Esophagus squamous epithelium (tissue), 4 donors: ENCODE results near the gene UBXN4.

Experiments used
- POLR2A ChIP-seq, 4 donors: fragments of 450-650 bp; IDR thresholded peaks; one replicate each; pipeline ENCODE4 v1.6.1; 2017; ENCODE audit warnings: antibody characterized with exemption in 4 of 4, mild to moderate bottlenecking in 4 of 4, moderate library complexity in 3 of 4
- TF ChIP-seq, protein P1 (sequence below), 6 experiments: fragments of 450-650 bp in 4 of 6; fragments of 200-600 bp in 2 of 6; sonication (generic) in 2 of 6; IDR thresholded peaks; one replicate each; pipeline ENCODE4 v1.5.1; 2016 to 2019; ENCODE audit warnings: antibody characterized with exemption in 6 of 6, mild to moderate bottlenecking in 4 of 6, moderate library complexity in 4 of 6

DNA sequence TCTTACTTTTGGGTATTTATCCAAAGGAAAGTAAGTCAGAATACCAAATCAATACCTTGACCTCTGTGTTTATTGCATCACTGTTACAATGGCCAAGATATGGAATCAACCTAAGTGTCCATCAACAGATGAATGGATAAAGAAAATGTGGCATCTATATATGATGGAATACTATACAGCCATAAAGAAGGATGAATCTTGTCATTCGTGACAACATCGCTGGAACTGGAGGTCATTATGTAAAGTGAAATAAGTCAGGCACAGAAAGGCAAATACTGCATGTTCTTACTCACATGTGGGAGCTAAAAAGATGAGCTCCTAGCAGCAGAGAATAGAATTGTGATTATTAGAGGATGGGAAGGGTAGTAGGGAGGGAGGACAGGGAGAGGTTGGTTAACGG, 60.7 kb downstream of the UBXN4 start:
- TF ChIP-seq, protein P1, sequence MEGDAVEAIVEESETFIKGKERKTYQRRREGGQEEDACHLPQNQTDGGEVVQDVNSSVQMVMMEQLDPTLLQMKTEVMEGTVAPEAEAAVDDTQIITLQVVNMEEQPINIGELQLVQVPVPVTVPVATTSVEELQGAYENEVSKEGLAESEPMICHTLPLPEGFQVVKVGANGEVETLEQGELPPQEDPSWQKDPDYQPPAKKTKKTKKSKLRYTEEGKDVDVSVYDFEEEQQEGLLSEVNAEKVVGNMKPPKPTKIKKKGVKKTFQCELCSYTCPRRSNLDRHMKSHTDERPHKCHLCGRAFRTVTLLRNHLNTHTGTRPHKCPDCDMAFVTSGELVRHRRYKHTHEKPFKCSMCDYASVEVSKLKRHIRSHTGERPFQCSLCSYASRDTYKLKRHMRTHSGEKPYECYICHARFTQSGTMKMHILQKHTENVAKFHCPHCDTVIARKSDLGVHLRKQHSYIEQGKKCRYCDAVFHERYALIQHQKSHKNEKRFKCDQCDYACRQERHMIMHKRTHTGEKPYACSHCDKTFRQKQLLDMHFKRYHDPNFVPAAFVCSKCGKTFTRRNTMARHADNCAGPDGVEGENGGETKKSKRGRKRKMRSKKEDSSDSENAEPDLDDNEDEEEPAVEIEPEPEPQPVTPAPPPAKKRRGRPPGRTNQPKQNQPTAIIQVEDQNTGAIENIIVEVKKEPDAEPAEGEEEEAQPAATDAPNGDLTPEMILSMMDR (IDR thresholded peaks at IDR 0.05), result no peak
- no peak for TF ChIP-seq POLR2A (IDR thresholded peaks at IDR 0.05)
